ENCODE measurements around the gene EYA3.

EYA3 gene, protein sequence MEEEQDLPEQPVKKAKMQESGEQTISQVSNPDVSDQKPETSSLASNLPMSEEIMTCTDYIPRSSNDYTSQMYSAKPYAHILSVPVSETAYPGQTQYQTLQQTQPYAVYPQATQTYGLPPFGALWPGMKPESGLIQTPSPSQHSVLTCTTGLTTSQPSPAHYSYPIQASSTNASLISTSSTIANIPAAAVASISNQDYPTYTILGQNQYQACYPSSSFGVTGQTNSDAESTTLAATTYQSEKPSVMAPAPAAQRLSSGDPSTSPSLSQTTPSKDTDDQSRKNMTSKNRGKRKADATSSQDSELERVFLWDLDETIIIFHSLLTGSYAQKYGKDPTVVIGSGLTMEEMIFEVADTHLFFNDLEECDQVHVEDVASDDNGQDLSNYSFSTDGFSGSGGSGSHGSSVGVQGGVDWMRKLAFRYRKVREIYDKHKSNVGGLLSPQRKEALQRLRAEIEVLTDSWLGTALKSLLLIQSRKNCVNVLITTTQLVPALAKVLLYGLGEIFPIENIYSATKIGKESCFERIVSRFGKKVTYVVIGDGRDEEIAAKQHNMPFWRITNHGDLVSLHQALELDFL

DNA sequence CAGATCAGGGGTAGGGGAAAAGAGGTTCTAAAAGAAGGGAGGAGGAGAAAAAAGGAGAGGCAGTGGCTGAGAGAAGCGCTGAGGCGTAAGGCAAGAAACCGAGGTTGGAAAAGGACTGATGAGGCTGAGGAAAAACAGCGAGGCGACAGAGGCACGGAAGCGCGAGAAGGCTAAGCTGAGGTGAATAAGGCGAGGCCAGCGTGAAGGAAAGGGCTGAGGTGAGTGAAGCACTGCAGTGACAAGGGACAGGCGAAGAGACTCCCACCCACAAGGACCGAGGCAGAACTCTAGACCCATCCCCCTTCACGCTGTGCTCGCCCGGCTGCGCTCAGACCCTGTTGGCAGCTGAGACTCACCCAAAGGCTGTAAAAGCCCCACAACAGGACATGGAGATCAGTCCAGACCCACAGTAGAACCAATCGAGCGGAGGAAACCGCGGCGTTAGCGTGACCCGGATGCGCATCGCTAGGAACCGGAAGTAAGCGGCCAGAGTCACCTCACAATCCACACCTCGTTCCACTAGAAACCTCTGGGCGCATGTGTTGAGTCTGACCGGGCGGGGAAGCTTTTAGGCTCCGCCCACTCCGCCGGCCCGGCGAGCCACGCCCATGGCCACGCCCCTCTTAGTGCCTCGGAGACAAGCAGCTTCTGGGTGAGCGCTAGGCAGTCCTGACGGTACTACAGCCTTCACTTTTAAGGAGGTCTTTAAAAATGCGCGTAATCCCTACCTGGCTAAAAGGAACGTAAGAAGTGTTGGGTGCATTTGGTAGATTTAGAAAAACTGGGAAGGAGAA, at the start of gene EYA3:
EYA3 (minus strand) TSS at position 443 of the 794 bp plus-strand sequence. CDS start 30,584 bp downstream, outside the sequence.
- H3K4me3 ChIP-seq (ENCODE audit: low read depth, low read length), result peak within 1 kb of the TSS; percentile 85
- TF ChIP-seq, protein P1, sequence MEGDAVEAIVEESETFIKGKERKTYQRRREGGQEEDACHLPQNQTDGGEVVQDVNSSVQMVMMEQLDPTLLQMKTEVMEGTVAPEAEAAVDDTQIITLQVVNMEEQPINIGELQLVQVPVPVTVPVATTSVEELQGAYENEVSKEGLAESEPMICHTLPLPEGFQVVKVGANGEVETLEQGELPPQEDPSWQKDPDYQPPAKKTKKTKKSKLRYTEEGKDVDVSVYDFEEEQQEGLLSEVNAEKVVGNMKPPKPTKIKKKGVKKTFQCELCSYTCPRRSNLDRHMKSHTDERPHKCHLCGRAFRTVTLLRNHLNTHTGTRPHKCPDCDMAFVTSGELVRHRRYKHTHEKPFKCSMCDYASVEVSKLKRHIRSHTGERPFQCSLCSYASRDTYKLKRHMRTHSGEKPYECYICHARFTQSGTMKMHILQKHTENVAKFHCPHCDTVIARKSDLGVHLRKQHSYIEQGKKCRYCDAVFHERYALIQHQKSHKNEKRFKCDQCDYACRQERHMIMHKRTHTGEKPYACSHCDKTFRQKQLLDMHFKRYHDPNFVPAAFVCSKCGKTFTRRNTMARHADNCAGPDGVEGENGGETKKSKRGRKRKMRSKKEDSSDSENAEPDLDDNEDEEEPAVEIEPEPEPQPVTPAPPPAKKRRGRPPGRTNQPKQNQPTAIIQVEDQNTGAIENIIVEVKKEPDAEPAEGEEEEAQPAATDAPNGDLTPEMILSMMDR (IDR thresholded peaks at IDR 0.05; ENCODE audit: low read depth, low read length), result no peak

GRCh38 chr1:28136922-28137613, 48.7 kb upstream of the EYA3 start:
- no peak overlapping the region for H3K4me3 ChIP-seq (ENCODE audit: low read depth, low read length)
- TF ChIP-seq, protein P1 (IDR thresholded peaks at IDR 0.05; ENCODE audit: low read depth, low read length), result no peak

DNA sequence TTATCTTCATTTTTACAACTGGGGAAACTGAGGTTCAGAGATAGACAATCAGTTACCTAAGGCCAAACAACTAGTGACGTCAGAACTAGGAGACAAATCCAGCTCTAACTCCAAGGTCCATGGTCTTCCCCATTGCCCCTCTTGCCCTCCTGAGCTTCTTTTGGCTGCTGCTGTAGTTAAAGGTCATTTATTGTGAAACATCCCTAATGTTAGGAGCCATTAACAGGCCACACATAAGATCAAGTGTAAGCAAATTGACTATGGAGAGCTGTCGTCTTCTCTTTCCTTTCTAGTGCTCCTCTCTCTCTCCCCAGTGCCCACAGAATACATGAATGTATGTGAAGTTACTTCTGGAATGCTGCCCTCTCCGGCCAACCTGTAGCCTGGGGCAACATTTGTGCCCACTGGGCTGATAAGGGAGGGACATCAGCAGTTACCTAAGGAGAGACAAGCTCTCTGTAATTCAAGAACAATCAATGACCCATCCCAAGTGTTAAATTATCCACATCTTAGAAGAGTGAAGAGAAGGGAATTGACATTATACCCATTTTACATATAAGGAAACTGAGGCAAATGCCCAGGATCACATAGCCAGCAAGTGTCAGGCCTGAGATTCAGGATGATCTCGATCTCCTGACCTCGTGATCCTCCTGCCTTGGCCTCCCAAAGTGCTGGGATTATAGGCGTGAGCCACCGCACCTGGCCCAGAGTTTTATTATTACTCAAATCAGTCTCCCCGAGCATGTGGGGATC, 47.9 kb upstream of the EYA3 start:
- H3K4me3 ChIP-seq (ENCODE audit: low read depth, low read length), result no peak overlapping the region
- TF ChIP-seq, protein P1 (IDR thresholded peaks at IDR 0.05; ENCODE audit: low read depth, low read length), result no peak

GRCh38 chr1:28135371-28136168, 47.2 kb upstream of the EYA3 start:
- TF ChIP-seq, protein P1 (IDR thresholded peaks at IDR 0.05; ENCODE audit: low read depth, low read length), result no peak
- H3K4me3 ChIP-seq (ENCODE audit: low read depth, low read length), result no peak overlapping the region

GRCh38 chr1:28134651-28135207, 46.3 kb upstream of the EYA3 start:
- H3K4me3 ChIP-seq (ENCODE audit: low read depth, low read length), result no peak overlapping the region
- TF ChIP-seq, protein P1 (IDR thresholded peaks at IDR 0.05; ENCODE audit: low read depth, low read length), result no peak

Measured in WI38 (cell line).